D341Med (cell line): ENCODE results near the gene SERPINA1.
"Not testable (repeated sequence)": the region's sequence is repeated elsewhere in the genome, so short reads cannot be mapped to it uniquely, and the experiment has no call there.

Experiments
- DNase-seq: peaks from one replicate; pipeline ENCODE4 v3.0.0; 2012; ENCODE audit warnings: low spot score

The SERPINA1 gene

GRCh38 chr14:94346065-94346786 is 42.2 kb downstream of the SERPINA1 start:
- not testable (repeated sequence) for DNase-seq

DNA sequence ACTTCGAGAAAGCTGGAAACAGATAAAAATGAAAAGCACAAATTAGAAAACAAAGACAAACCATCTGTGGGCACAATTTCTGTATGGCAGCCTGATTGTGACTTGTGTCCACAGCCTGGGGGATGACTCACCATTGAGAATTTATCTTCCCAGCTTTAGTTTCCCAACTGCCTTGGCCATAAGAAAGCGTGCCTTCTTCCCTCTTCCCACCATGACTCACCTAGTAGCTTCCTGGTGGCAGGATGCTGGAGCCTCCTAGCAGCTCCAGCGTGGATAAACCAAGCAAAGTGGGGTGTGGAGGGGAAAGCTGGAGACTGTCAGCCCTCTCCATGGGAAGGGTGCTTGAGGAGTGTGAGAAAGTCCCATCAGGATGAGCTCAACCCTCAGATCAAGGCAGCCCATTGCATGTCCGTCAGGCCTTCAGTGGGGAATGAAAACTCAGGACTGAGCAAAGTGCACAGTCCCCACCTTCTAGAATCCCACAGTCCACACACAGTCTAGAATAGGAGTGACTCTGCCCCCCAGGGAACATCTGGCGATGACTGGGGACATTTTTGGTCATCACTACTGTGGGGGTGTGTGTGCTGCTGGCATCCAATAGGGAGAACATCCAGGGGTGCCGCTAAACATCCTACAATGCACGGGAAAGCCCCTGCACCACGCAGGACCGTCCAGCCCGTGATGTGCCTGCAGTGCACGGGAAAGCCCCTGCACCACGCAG is 42.9 kb downstream of the SERPINA1 start:
- DNase-seq, result no peak

DNA sequence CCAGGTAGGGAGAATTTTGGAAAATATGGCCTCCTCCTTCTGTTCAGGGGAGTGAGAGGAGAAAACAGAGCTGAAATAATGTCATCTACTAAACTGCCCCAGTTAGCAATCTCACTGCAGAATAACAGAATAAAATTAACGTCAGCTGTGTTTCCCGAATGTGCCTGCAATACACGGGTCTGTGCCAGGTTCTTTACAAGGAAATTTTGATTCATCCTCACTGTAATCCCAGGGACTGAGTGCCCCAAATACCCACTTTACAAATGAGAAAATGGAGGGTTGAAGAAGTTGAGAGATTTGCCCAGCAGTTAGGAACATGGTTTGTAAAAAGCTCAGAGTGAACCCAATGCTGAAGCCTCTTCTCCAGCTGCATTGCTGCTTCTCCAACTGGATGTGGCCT is 44.0 kb downstream of the SERPINA1 start:
- DNase-seq, result no peak

DNA sequence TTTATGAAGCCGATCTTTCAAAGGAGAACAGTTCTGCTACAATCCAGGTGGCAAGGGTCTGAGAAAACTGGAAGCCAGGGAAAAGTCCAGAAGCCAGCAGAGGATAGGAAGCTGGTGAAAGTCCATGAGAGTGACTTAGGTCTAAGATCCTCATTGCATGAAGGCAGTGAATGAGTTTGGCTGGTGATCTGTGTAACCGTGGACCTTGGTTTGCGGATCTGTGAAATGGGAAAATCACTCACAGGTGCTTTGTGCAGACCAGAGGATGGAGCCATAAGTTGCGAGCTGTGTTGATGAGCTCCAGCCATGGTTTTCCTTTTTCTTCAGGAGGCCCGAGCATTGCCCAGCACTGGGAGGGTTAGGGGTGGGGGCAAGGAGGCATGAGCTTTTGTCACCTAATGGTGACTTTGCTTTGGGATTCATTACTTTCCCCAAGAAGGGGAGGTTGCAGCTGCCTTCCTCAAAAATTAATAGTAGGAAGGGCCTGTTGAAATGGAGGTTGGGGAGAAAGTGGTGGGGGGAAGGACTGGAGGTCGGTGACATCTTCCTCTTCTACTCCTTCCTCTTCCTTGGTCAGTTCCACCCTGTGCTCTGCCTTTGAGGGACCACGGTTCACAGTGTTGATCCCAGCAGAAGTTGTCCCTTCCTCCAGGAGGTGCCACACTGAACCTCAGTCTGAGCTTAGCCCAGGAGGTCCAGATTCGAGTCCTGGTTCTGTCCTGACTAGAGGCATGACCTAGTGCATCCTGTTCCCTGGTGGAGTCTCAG is 45.0 kb downstream of the SERPINA1 start:
- DNase-seq, result no peak

DNA sequence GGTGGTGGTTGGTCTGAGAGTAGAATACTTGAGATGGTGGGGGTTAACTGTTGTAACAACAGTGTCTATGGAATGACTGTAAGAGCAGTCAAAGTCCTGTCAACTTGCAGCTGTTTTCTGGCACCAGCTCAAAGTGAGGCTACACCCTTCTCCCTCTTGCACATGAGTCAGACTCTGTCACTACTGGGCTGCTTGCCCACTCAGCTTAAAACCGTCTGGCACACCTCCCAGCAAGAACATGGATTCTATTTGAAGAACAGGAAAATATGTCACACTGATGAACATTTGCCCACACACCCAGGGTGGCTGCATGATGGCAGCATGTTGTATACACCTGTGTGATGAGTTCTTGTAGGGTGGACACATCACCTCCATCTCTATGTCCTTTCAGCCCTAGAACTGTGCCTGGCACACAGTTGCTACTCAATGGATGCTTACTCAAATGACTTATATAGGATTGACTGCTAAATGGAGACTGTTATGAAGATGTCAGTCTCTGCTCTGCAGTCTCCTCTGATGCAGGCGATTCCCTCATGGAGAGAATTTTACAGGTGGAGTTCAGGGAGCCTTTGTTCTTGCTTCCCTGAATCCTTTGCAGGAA is 46.0 kb downstream of the SERPINA1 start:
- DNase-seq, result no peak

DNA sequence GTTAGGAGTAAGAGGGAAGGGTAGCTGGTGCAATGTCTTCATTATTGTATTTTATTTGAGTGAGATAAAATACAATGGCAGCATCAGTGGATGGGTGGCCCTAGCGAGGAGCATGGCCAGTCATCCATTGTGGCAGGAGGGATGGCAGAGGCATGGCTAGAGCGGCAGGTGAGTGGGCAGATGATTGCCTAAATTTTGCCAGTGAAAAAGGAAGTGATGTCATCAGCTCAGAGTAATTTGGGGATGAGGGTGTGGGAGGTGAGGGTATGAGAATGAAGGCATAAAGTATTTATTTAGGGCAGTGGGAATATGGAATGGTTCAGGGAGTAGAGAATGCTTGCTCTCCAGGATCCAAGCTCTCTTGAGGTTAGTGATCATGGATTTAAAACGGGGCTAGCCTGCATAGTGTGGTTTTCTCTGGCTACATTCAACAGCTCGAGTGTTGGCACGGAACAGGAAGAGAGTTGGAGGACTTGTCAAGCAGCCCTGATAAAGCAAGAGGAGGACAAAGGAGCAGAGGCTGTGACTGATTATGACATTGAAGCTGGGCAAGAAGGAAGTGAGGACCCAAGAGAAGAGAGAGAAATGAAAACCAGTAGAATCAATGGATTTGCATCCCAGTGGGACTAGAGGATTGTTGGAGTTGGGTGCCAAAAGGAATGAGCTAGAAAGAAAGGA is 46.6 kb downstream of the SERPINA1 start:
- DNase-seq, result no peak

DNA sequence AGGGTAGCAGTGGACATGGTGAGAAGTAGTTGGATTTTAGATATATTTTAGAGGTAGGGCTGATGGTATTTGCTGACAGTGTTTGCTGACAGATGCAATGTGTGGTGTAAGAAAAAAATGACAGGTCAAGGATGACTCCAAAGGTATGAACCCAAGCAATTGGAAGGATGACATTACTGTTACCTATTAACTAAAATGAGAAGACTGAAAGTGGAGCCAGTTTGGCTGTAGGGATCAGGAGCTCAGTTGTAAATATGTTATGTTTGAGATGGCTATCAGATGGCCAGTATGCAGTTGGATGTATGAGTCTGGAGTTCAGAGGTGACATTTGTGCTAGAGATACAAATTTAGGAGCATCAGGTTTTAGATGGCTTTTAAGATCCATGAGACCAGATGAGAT is 47.9 kb downstream of the SERPINA1 start:
- no peak for DNase-seq

- no peak for DNase-seq
These were observed 50.4 kb downstream of the SERPINA1 start for GRCh38 chr14:94338023-94338422.

GRCh38 chr14:94337274-94337673 is 51.1 kb downstream of the SERPINA1 start:
- DNase-seq, result no peak

GRCh38 chr14:94334872-94335271 is 53.5 kb downstream of the SERPINA1 start:
- DNase-seq, result no peak

DNA sequence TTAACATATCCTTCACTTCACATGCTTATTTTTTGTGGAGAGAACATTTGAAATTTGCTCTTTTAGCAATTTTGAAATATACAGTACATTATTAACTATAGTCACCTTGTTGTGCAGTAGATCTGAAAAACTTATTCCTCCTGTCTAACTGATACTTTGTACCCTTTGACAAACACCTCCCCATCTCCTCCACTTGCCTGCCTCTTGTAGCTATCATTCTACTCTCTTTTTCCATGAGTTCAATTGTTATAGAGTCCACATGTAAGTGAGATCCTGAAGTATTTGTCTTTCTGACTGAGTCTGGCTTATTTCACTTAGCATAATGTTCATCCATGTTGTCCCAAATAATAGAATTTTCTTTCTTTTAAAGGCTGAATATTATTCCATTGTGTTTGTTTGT is 55.8 kb downstream of the SERPINA1 start:
- DNase-seq, result no peak

DNA sequence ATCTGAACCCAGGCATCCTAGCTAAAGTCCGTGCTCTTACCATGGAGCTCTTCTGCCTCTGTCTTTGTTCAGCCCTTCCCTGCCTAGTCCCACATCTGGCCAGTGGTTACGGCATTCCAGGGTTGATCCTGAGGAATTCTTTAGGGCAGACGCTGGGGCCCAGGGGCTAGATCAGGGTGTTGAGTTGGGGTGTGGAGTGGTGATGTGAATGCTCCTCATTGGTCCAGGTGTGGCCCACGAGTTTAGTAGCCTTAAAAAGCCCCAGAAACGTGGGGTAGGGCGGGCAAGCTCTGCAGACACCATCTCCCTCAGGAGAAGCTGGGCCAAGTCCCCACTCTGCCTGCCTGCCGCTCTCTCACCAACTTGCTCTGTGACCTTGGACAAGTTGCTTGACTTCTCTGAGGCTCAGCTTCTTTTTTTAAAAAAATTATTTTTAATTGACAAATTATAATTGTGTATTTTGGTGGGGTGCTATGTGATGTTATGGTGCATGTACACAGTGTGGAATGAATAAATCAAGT is 56.3 kb downstream of the SERPINA1 start:
- DNase-seq, result no peak

DNA sequence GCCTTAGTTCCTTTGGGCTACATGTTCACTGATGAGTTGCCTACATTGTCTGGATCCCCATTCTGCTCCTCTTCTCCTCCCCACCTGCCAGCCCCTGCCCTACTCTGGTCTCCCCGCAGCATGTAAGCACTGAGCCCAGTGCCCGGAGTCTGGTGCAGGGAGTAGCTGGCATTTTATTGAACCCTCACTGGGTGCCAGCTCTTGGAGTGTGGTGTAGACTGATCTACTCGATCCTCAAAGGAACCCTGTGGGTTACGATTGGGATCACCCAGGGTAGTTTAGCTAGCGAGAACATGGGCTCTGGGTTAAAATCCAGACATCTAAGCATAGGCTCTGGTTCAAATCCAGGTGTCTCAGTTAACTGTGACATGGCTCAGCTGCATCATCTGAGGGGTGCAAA is 56.9 kb downstream of the SERPINA1 start:
- no peak for DNase-seq

DNA sequence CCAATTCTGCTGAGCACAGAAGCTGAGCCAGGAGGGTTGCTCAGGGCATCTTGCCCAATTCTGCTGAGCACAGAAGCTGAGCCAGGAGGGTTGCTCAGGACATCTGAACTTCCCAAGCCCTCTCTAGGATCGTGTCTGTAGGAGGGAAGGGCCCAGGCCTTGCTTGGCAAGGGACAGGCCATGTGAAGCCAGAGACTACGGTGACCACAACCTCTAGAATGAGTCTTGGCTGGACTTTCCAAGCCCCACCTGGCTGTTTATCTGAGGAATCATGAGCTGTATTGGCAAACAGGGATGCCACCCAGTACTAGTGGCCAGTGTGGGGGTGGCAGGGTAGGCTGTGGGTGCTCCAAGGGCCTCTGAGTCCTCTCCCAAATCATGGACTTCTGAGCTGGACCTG is 57.5 kb downstream of the SERPINA1 start:
- DNase-seq, result no peak

- no peak for DNase-seq
These were observed 58.0 kb downstream of the SERPINA1 start for GRCh38 chr14:94330432-94330831.

GRCh38 chr14:94329857-94330256 is 58.5 kb downstream of the SERPINA1 start:
- DNase-seq, result no peak

DNA sequence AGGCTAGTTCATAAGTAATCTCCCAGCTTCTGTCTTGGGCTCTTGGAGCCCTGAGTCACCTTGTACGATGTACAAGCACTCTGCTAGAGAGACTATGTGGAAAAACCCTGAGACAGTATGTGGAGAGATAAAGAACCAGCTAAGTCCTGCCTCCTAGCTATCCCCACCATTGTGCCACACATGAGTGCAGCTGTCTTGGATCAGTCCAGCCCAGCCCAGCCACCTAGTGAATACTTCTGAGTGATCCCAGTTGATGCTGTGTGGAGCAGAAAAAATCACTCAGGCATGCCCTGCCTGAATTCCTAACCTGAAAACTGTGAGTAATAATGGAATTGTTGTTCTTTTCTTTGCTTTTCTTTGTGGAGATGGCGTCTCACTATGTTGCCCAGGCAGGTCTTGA is 60.2 kb downstream of the SERPINA1 start:
- DNase-seq, result no peak
